ENCODE data around the gene POLR1A. TPM values are rescaled to one million over a fixed set of nuclear protein-coding genes. Genes with fewer than 3 reads are reported as not detected.

Gene POLR1A
- total and polyA plus RNA-seq, 7 donors = 6.1 to 41.6 (median 27.0) TPM

- intact Hi-C loops (cut with DNase I) = no loop called here
- ATAC-seq (peak in 1 of 4 donors; percentile 14), DNase-seq (peak in 1 of 2 donors; percentile 44)
- Histone ChIP-seq H3K9me3 (no peaks in the 10 kb centered on the region), H3K4me3 (no peak overlapping the region), H3K36me3 (ENCODE audit: insufficient read depth in 1 of 2, low read depth in 1 of 2) (no peaks in the 10 kb centered on the region), H3K4me1 (peaks cover 7% of the 10 kb centered on the region), H3K27me3 (ENCODE audit: insufficient read depth in 3 of 3, low read length in 2 of 3) (no peaks in the 10 kb centered on the region), H3K27ac (no peak overlapping the region)
- WGBS, 3 donors = 81 to 88% (median 86%) methylated on average over 9 of the region's 9 CpGs
- no peak for TF ChIP-seq CTCF (IDR thresholded peaks at IDR 0.05)
Measured at GRCh38 chr2:86012007-86012712, 93.5 kb downstream of the POLR1A start.

DNA sequence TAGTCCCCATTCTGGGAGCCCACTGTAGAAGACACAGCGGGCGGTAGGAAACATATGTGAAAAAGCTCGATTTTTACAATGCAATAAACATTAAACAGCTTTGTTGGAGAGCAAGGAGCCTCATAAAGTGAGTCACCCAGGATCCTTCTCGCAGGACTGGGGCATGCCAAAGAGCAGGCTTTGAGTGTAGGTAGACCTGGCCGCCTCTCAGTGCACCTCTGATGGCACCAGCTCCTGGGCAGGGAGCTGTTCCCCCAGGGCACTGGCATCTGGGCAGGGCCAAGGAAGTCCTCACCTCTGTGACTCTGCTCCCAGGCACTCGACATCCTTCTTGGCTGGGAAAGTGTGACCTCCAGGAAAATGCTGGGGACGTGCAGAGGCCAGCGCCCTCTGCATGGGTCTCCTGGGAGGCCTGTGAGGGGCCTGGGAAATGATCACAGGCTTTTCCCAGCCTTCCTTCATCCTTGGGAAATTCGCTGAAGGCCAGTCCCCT lies 94.2 kb downstream of the POLR1A start:
- Histone ChIP-seq H3K27me3 (ENCODE audit: insufficient read depth in 3 of 3, low read length in 2 of 3) (no peaks in the 10 kb centered on the region), H3K4me1 (peaks cover under 1% of the 10 kb centered on the region), H3K27ac (no peak overlapping the region), H3K36me3 (ENCODE audit: insufficient read depth in 1 of 2, low read depth in 1 of 2) (no peaks in the 10 kb centered on the region), H3K4me3 (no peak overlapping the region), H3K9me3 (no peaks in the 10 kb centered on the region)
- peak in 3 of 4 donors; percentile 8 to 25 (median 15) for ATAC-seq
- intact Hi-C loops (cut with DNase I) = no loop called here
- peak in 1 of 2 donors; percentile 24 for DNase-seq
- WGBS, 3 donors = 79 to 86% (median 80%) methylated on average over 9 of the region's 9 CpGs
- no peak for TF ChIP-seq CTCF (IDR thresholded peaks at IDR 0.05)

- TF ChIP-seq CTCF (IDR thresholded peaks at IDR 0.05) = no peak
- H3K27me3 ChIP-seq (ENCODE audit: insufficient read depth in 3 of 3, low read length in 2 of 3) = no peaks in the 10 kb centered on the region
- intact Hi-C loops (cut with DNase I) = no loop called here
- no peaks in the 10 kb centered on the region for H3K4me1 ChIP-seq
- no peaks in the 10 kb centered on the region for H3K36me3 ChIP-seq (ENCODE audit: insufficient read depth in 1 of 2, low read depth in 1 of 2)
- H3K9me3 ChIP-seq = peaks cover 11% of the 10 kb centered on the region
- H3K27ac ChIP-seq = no peak overlapping the region
- no peak for DNase-seq
- H3K4me3 ChIP-seq = no peak overlapping the region
- no peak for ATAC-seq
Measured at GRCh38 chr2:86010083-86010482, 95.6 kb downstream of the POLR1A start.

GRCh38 chr2:86006524-86006923 lies 99.2 kb downstream of the POLR1A start:
- H3K27ac ChIP-seq = no peak overlapping the region
- H3K9me3 ChIP-seq = peaks cover 16% of the 10 kb centered on the region
- H3K4me3 ChIP-seq = no peak overlapping the region
- intact Hi-C loops (cut with DNase I) = no loop called here
- no peaks in the 10 kb centered on the region for H3K36me3 ChIP-seq (ENCODE audit: insufficient read depth in 1 of 2, low read depth in 1 of 2)
- TF ChIP-seq CTCF (IDR thresholded peaks at IDR 0.05) = no peak
- WGBS, 3 donors = 81 to 92% (median 83%) methylated on average over 2 of the region's 2 CpGs
- no peaks in the 10 kb centered on the region for H3K27me3 ChIP-seq (ENCODE audit: insufficient read depth in 3 of 3, low read length in 2 of 3)
- no peaks in the 10 kb centered on the region for H3K4me1 ChIP-seq
- DNase-seq (no peak), ATAC-seq (no peak)

- 91 to 93% (median 91%) methylated on average over 3 of the region's 3 CpGs for WGBS, 3 donors
- Histone ChIP-seq H3K4me3 (no peak overlapping the region), H3K4me1 (no peaks in the 10 kb centered on the region), H3K27me3 (ENCODE audit: insufficient read depth in 3 of 3, low read length in 2 of 3) (no peaks in the 10 kb centered on the region), H3K9me3 (peaks cover 16% of the 10 kb centered on the region), H3K36me3 (ENCODE audit: insufficient read depth in 1 of 2, low read depth in 1 of 2) (no peaks in the 10 kb centered on the region), H3K27ac (no peak overlapping the region)
- no peak for DNase-seq
- no peak for TF ChIP-seq CTCF (IDR thresholded peaks at IDR 0.05)
- no peak for ATAC-seq
- intact Hi-C loops (cut with DNase I) = no loop called here
Measured at GRCh38 chr2:86003967-86004366, 101.7 kb downstream of the POLR1A start.

Data from psoas muscle (tissue), 8 donors.